Dermis microvascular lymphatic vessel endothelial cell (primary cell): Measurements from ENCODE around the gene DAND5. TPM values are rescaled to one million over a fixed set of nuclear protein-coding genes. Genes with fewer than 3 reads are reported as not detected.
A peak's percentile ranks its signal among the peaks of the same experiment; 100 is the strongest.

Source experiments
- DNase-seq, 2 donors: peaks; one replicate each; pipeline versions ENCODE4 v3.0.0 to v3.0.0-alpha.2; 2010; ENCODE audit warnings: low read depth in 2 of 2
- total RNA-seq: library from RNA; depleted of rRNA; stranded (reverse); fragments of >200 nt; gene quantifications from 2 replicates; pipeline ENCODE4 v1.2.1, GENCODE V29; 2014

Gene DAND5
- 0.25 and 0.26 TPM in 2 replicates for total RNA-seq

GRCh38 chr19:12969292-12969988, at the start of gene DAND5:
Gene DAND5 (plus strand): TSS chr19:12969576. CDS start chr19:12969661, 85 bp downstream.
- no peak for DNase-seq

GRCh38 chr19:12921047-12921446, 48.3 kb upstream of the DAND5 start:
- DNase-seq, result no peak

GRCh38 chr19:12922959-12923358, 46.4 kb upstream of the DAND5 start:
- no peak for DNase-seq

- DNase-seq, result no peak
These were observed 44.6 kb upstream of the DAND5 start for GRCh38 chr19:12924621-12925310.

GRCh38 chr19:12930002-12930645, 39.3 kb upstream of the DAND5 start:
- no peak for DNase-seq

- DNase-seq, result no peak
These were observed 36.7 kb upstream of the DAND5 start for GRCh38 chr19:12932392-12933286.

- DNase-seq, result peak; percentile 78 to 93
These were observed 35.9 kb upstream of the DAND5 start, which contains the start of gene FARSA for GRCh38 chr19:12933287-12934072. Gene FARSA (minus strand): TSS chr19:12933711. CDS start chr19:12933696, 15 bp downstream.

GRCh38 chr19:12935071-12935470, 34.3 kb upstream of the DAND5 start:
- DNase-seq, result no peak

GRCh38 chr19:12936582-12936981, 32.8 kb upstream of the DAND5 start:
- DNase-seq, result no peak

GRCh38 chr19:12937093-12937926, 32.1 kb upstream of the DAND5 start:
- DNase-seq, result peak in 1 of 2 donors; percentile 81

- peak; percentile 99 to 100 for DNase-seq
These were observed 31.2 kb upstream of the DAND5 start, which contains the start of gene CALR for GRCh38 chr19:12937927-12938778. Gene CALR (plus strand): TSS chr19:12938609. CDS start chr19:12938680, 71 bp downstream.

- peak in 1 of 2 donors; percentile 55 for DNase-seq
These were observed 30.4 kb upstream of the DAND5 start for GRCh38 chr19:12938779-12939601.

- DNase-seq, result peak in 1 of 2 donors; percentile 23
These were observed 29.4 kb upstream of the DAND5 start for GRCh38 chr19:12939975-12940423.

- no peak for DNase-seq
These were observed 28.5 kb upstream of the DAND5 start for GRCh38 chr19:12940897-12941296.

GRCh38 chr19:12943437-12944044, 25.8 kb upstream of the DAND5 start:
- no peak for DNase-seq

- DNase-seq, result no peak
These were observed 25.2 kb upstream of the DAND5 start for GRCh38 chr19:12944104-12944674.
